Testis (tissue), 3 donors: Measurements from ENCODE around the gene MRPS6. TPM values are rescaled to one million over a fixed set of nuclear protein-coding genes. Genes with fewer than 3 reads are reported as not detected.

ENCODE experiments used
- DNase-seq: peaks from one replicate; pipeline ENCODE4 v3.0.0-alpha.2; 2019
- H3K27ac ChIP-seq, 2 donors: fragments of 200-600 bp; sonication (generic); one replicate each; pipeline ENCODE4 v1.5.1; 2019
- H3K27me3 ChIP-seq: fragments of 200-600 bp; sonication (generic); one replicate; pipeline ENCODE4 v1.5.1; 2019
- H3K36me3 ChIP-seq: fragments of 200-600 bp; sonication (generic); one replicate; pipeline ENCODE4 v1.5.1; 2017; ENCODE audit warnings: low read depth; ENCODE audit errors: missing control alignments
- H3K4me1 ChIP-seq: fragments of 200-600 bp; sonication (generic); one replicate; pipeline ENCODE4 v1.5.1; 2019
- H3K4me3 ChIP-seq, 2 donors: fragments of 200-600 bp; sonication (generic); one replicate each; pipeline ENCODE4 v1.5.1; 2017 to 2019
- H3K9me3 ChIP-seq: fragments of 200-600 bp; sonication (generic); one replicate; pipeline ENCODE4 v1.5.1; 2017
- CTCF ChIP-seq, 3 experiments: fragments of 450-650 bp in 2 of 3; fragments of 200-600 bp in 1 of 3; sonication (generic) in 1 of 3; IDR thresholded peaks; one replicate each; pipeline ENCODE4 v1.5.1; 2016 to 2019; ENCODE audit warnings: antibody characterized with exemption in 3 of 3, mild to moderate bottlenecking in 2 of 3, moderate library complexity in 1 of 3
- POLR2A ChIP-seq: fragments of 450-650 bp; IDR thresholded peaks from one replicate; pipeline ENCODE4 v1.6.1; 2017; ENCODE audit warnings: antibody characterized with exemption, mild to moderate bottlenecking, moderate library complexity
- WGBS, 2 donors: methylation state at CpG; one replicate each; pipeline ENCODE4 v1.1.5; 2018; 5-methylcytosine and 5-hydroxymethylcytosine counted together
- intact Hi-C: fragments of 100-400 bp; cut with DNase I; formaldehyde crosslinking; loops from one replicate; pipeline ENCODE4 v1.15.1; 2023; ENCODE audit warnings: low total_unique reads
- polyA plus RNA-seq: library from polyadenylated mRNA; stranded (reverse); fragments of 350-450 nt; fragmentation: Illumina TruSeq; extraction: RNeasy Lipid Tissue Mini Kit (QIAGEN cat#74804); gene quantifications from one replicate; pipeline ENCODE4 v1.2.3, GENCODE V29; 2014; ENCODE audit warnings: low read depth, low replicate concordance; ENCODE audit not compliant: insufficient read depth
- total RNA-seq, 2 donors: library from RNA; depleted of rRNA; stranded (reverse); fragments of >200 nt; gene quantifications; one replicate each; pipeline ENCODE4 v1.2.3, GENCODE V29; 2016

The MRPS6 gene
- total and polyA plus RNA-seq, 3 donors from 2014 or later = 88.8 to 107 (median 102) TPM

- no peaks in the 10 kb centered on the region for H3K27me3 ChIP-seq
- no peak overlapping the region for H3K27ac ChIP-seq
- TF ChIP-seq POLR2A (no peak), CTCF (IDR thresholded peaks at IDR 0.05) (no peak)
- H3K36me3 ChIP-seq = no peaks in the 10 kb centered on the region
- no peaks in the 10 kb centered on the region for H3K4me1 ChIP-seq
- 91 to 93% methylated on average over 15 of the region's 15 CpGs for WGBS, 2 donors
- DNase-seq = no peak
- no peak overlapping the region for H3K4me3 ChIP-seq
- H3K9me3 ChIP-seq = no peaks in the 10 kb centered on the region
- intact Hi-C loops = no loop called here
Measured at GRCh38 chr21:34185026-34185750, 111.8 kb downstream of the MRPS6 start.

- intact Hi-C loops = no loop called here
- no peak for TF ChIP-seq CTCF (IDR thresholded peaks at IDR 0.05)
- no peak for TF ChIP-seq POLR2A
- Histone ChIP-seq H3K27me3 (no peaks in the 10 kb centered on the region), H3K4me1 (no peaks in the 10 kb centered on the region), H3K4me3 (no peak overlapping the region), H3K36me3 (no peaks in the 10 kb centered on the region), H3K9me3 (no peaks in the 10 kb centered on the region), H3K27ac (no peak overlapping the region)
- DNase-seq = no peak
- 84 to 100% methylated on average over 2 to 12 of the region's 12 CpGs for WGBS, 2 donors
Measured at GRCh38 chr21:34186109-34186719, 112.8 kb downstream of the MRPS6 start.

GRCh38 chr21:34187935-34188334, 114.6 kb downstream of the MRPS6 start:
- Histone ChIP-seq H3K4me1 (no peaks in the 10 kb centered on the region), H3K9me3 (no peaks in the 10 kb centered on the region), H3K4me3 (no peak overlapping the region), H3K27ac (no peak overlapping the region), H3K36me3 (no peaks in the 10 kb centered on the region), H3K27me3 (no peaks in the 10 kb centered on the region)
- WGBS, 2 donors = 66 to 81% methylated on average over 6 of the region's 6 CpGs
- intact Hi-C loops = no loop called here
- no peak for TF ChIP-seq CTCF (IDR thresholded peaks at IDR 0.05)
- no peak for TF ChIP-seq POLR2A
- DNase-seq = no peak

- no peaks in the 10 kb centered on the region for H3K4me1 ChIP-seq
- H3K27ac ChIP-seq = no peak overlapping the region
- TF ChIP-seq POLR2A = no peak
- TF ChIP-seq CTCF (IDR thresholded peaks at IDR 0.05) = no peak
- 75 to 94% methylated on average over 3 of the region's 3 CpGs for WGBS, 2 donors
- intact Hi-C loops = no loop called here
- no peaks in the 10 kb centered on the region for H3K27me3 ChIP-seq
- no peak for DNase-seq
- no peaks in the 10 kb centered on the region for H3K9me3 ChIP-seq
- H3K4me3 ChIP-seq = no peak overlapping the region
- H3K36me3 ChIP-seq = no peaks in the 10 kb centered on the region
Measured at GRCh38 chr21:34189506-34189905, 116.1 kb downstream of the MRPS6 start.
